H9 (cell line): ENCODE measurements around the gene HDLBP. TPM values are rescaled to one million over a fixed set of nuclear protein-coding genes. Genes with fewer than 3 reads are reported as not detected.

Experiments used
- DNase-seq: peaks from one replicate; pipeline ENCODE4 v3.0.0-alpha.2; 2017
- H2AFZ ChIP-seq: one replicate; pipeline ENCODE4 v1.6.1; 2013; ENCODE audit warnings: mild to moderate bottlenecking, low read length, control low read depth, moderate library complexity
- H2AK5ac ChIP-seq: 2 replicates; pipeline ENCODE4 v1.6.1; 2013; ENCODE audit warnings: low read length, control low read depth, mixed read lengths; ENCODE audit not compliant: insufficient read length
- H2BK120ac ChIP-seq: one replicate; pipeline ENCODE4 v1.6.1; 2013; ENCODE audit warnings: low read depth, mild to moderate bottlenecking, low read length, control low read depth, inconsistent platforms; ENCODE audit not compliant: poor library complexity, severe bottlenecking
- H2BK12ac ChIP-seq: 2 replicates; pipeline ENCODE4 v1.6.1; 2013; ENCODE audit warnings: low read length, control low read depth, mixed read lengths, low read depth; ENCODE audit not compliant: insufficient read length
- H2BK15ac ChIP-seq: 2 replicates; pipeline ENCODE4 v1.6.1; 2013; ENCODE audit warnings: low read depth, low read length, control low read depth
- H2BK20ac ChIP-seq: one replicate; pipeline ENCODE4 v1.6.1; 2013; ENCODE audit warnings: low read depth, mild to moderate bottlenecking, low read length, control low read depth, inconsistent platforms; ENCODE audit not compliant: poor library complexity, severe bottlenecking
- H2BK5ac ChIP-seq: 2 replicates; pipeline ENCODE4 v1.6.1; 2013; ENCODE audit warnings: low read length, control low read depth, mixed read lengths; ENCODE audit not compliant: insufficient read length
- H3K14ac ChIP-seq: 2 replicates; pipeline ENCODE4 v1.6.1; 2013; ENCODE audit warnings: low read length, control low read depth; ENCODE audit not compliant: insufficient read depth
- H3K18ac ChIP-seq: 2 replicates; pipeline ENCODE4 v1.6.1; 2013; ENCODE audit warnings: low read depth, mild to moderate bottlenecking, mixed read lengths, low read length, control low read depth; ENCODE audit not compliant: insufficient read length
- H3K23ac ChIP-seq: 2 replicates; pipeline ENCODE4 v1.6.1; 2013; ENCODE audit warnings: low read length, control low read depth, mixed read lengths, low read depth; ENCODE audit not compliant: insufficient read length
- H3K23me2 ChIP-seq: 2 replicates; pipeline ENCODE4 v1.6.1; 2013; ENCODE audit warnings: low read depth, mild to moderate bottlenecking, mixed read lengths, low read length, control low read depth; ENCODE audit not compliant: insufficient read length, poor library complexity, severe bottlenecking
- H3K27ac ChIP-seq: 2 replicates; pipeline ENCODE4 v1.5.1; 2013; ENCODE audit warnings: low read length, control low read depth, mixed read lengths, low read depth; ENCODE audit not compliant: insufficient read length
- H3K27me3 ChIP-seq: 2 replicates; pipeline ENCODE4 v1.6.1; 2013; ENCODE audit warnings: low read length, control low read depth, inconsistent platforms; ENCODE audit not compliant: insufficient read depth
- H3K4ac ChIP-seq: 2 replicates; pipeline ENCODE4 v1.6.1; 2013; ENCODE audit warnings: low read depth, mild to moderate bottlenecking, control low read depth, inconsistent platforms, low read length, moderate library complexity
- H3K4me1 ChIP-seq: 2 replicates; pipeline ENCODE4 v1.6.1; 2013; ENCODE audit warnings: low read length, control low read depth, inconsistent platforms; ENCODE audit not compliant: insufficient read depth
- H3K4me2 ChIP-seq: 2 replicates; pipeline ENCODE4 v1.6.1; 2013; ENCODE audit warnings: low read length, control low read depth, mixed read lengths; ENCODE audit not compliant: insufficient read length, insufficient read depth
- H3K56ac ChIP-seq: 2 replicates; pipeline ENCODE4 v1.6.1; 2013; ENCODE audit warnings: low read depth, mild to moderate bottlenecking, mixed read lengths, low read length, control low read depth; ENCODE audit not compliant: insufficient read length
- H3K79me1 ChIP-seq: 2 replicates; pipeline ENCODE4 v1.6.1; 2013; ENCODE audit warnings: low read depth, mild to moderate bottlenecking, moderate library complexity, low read length, control low read depth, inconsistent platforms; ENCODE audit not compliant: insufficient read depth, poor library complexity, severe bottlenecking
- H3K79me2 ChIP-seq: 2 replicates; pipeline ENCODE4 v1.6.1; 2013; ENCODE audit warnings: low read length, control low read depth, inconsistent platforms; ENCODE audit not compliant: insufficient read depth
- H3K9ac ChIP-seq: 2 replicates; pipeline ENCODE4 v1.6.1; 2013; ENCODE audit warnings: low read length, control low read depth, mixed read lengths; ENCODE audit not compliant: insufficient read length; ENCODE audit errors: extremely low read depth
- H3K9me3 ChIP-seq: one replicate; pipeline ENCODE4 v1.6.1; 2013; ENCODE audit warnings: low read depth, low read length, inconsistent platforms; ENCODE audit not compliant: control insufficient read depth
- H3T11ph ChIP-seq: one replicate; pipeline ENCODE4 v1.6.1; 2013; ENCODE audit warnings: mild to moderate bottlenecking, low read length, control low read depth, inconsistent platforms
- H4K20me1 ChIP-seq: one replicate; pipeline ENCODE4 v1.6.1; 2013; ENCODE audit not compliant: control insufficient read depth, insufficient read length, insufficient read depth
- H4K5ac ChIP-seq: 2 replicates; pipeline ENCODE4 v1.6.1; 2013; ENCODE audit warnings: low read depth, mild to moderate bottlenecking, mixed read lengths, low read length, control low read depth; ENCODE audit not compliant: insufficient read length
- H4K8ac ChIP-seq: replicated peaks from 2 replicates; pipeline ENCODE4 v1.6.1; 2013; ENCODE audit warnings: low read length, control low read depth, mixed read lengths, low read depth; ENCODE audit not compliant: insufficient read length
- H4K91ac ChIP-seq: 2 replicates; pipeline ENCODE4 v1.6.1; 2013; ENCODE audit warnings: low read depth, mild to moderate bottlenecking, moderate library complexity, mixed read lengths, low read length, control low read depth; ENCODE audit not compliant: insufficient read length
- H3K27ac Mint-ChIP-seq, 3 experiments: 2 replicates in 2 of 3; 3 replicates in 1 of 3; pipeline ENCODE4 v1.8.0; 2020 to 2021; ENCODE audit warnings: mixed read lengths in 3 of 3, mild to moderate bottlenecking in 1 of 3, moderate library complexity in 1 of 3
- H3K27me3 Mint-ChIP-seq: 2 replicates; pipeline ENCODE4 v1.8.0; 2021; ENCODE audit warnings: low read depth, mild to moderate bottlenecking, moderate library complexity, mixed read lengths
- H3K36me3 Mint-ChIP-seq, 3 experiments: 2 replicates in 2 of 3; 3 replicates in 1 of 3; pipeline ENCODE4 v1.8.0; 2020 to 2021; ENCODE audit warnings: low read depth in 3 of 3, mixed read lengths in 3 of 3; ENCODE audit not compliant: insufficient read depth in 1 of 3
- H3K4me1 Mint-ChIP-seq, 2 experiments: 2 replicates each; pipeline ENCODE4 v1.8.0; 2020; ENCODE audit warnings: mixed read lengths in 2 of 2
- H3K4me3 Mint-ChIP-seq, 2 experiments: 2 replicates in 1 of 2; 3 replicates in 1 of 2; pipeline ENCODE4 v1.8.0; 2020 to 2021; ENCODE audit warnings: mild to moderate bottlenecking in 2 of 2, mixed read lengths in 2 of 2, moderate library complexity in 1 of 2
- H3K9me3 Mint-ChIP-seq, 2 experiments: 2 replicates in 1 of 2; 3 replicates in 1 of 2; pipeline ENCODE4 v1.8.0; 2020; ENCODE audit warnings: mild to moderate bottlenecking in 2 of 2, mixed read lengths in 2 of 2, moderate library complexity in 1 of 2
- WGBS: extraction: QIAGEN DNeasy Blood & Tissue Kit; methylation state at CpG from one replicate; pipeline ENCODE4 v1.1.7; 2013; ENCODE audit warnings: missing lambda C conversion rate, low lambda C conversion rate, mixed read lengths; ENCODE audit not compliant: insufficient read length; ENCODE audit errors: extremely low coverage; 5-methylcytosine and 5-hydroxymethylcytosine counted together
- total RNA-seq: library from RNA; stranded (reverse); gene quantifications from 2 replicates; pipeline ENCODE4 v1.2.1, GENCODE V29; 2021
- TF ChIP-seq, protein P1 (sequence below): fragments of 200-600 bp; sonication (generic); conservative IDR thresholded peaks from 3 replicates; pipeline ENCODE4 v1.8.0; 2021; ENCODE audit warnings: antibody characterized with exemption, mild to moderate bottlenecking

HDLBP gene
- total RNA-seq, 1 experiment from 2014 or later: 364 TPM

DNA sequence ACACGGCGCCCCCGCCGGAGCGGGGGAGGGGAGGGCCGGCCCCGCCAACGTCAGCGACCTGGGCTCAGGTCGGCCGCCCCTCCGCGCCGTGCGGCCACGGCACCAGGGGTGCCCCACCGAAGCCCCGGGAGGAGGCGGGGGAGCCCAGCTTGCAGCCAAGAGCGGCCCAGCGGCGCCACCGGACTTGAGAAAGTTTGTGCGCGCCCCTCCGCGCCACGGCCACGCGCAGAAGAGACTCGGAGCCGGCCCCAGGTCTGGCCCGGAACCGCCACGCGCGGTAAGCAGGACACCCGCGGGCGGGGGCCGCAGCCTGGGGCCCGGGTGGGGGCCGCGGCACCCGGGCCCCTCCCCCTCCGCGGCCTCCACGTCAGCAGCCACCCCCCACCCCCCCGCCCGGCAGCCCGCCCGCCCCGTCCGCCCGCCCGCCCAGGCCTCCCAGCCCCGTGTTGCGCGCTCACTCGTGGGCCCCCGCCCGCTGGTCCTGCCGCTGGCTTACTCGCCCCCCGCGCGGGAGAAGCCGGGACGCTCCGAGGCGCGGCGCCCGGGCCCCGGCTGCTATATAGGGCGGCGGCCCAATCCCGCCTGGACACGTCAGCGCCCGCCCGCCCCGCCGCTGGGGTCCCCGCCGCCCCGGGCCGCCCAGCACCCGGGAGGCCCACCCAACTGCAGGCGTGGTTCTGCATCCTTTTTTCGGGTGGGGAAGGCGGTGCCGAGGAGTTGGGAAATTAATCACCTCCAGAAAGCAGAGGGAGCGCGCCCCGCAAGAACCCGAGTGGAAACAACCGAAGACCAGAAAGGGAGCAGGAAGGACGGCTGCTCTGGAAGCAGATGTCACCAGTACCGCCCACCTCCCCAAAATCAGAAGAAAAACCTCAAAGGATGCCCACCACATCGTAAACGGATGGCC lies 42.9 kb downstream of the HDLBP start:
- TF ChIP-seq, protein P1, sequence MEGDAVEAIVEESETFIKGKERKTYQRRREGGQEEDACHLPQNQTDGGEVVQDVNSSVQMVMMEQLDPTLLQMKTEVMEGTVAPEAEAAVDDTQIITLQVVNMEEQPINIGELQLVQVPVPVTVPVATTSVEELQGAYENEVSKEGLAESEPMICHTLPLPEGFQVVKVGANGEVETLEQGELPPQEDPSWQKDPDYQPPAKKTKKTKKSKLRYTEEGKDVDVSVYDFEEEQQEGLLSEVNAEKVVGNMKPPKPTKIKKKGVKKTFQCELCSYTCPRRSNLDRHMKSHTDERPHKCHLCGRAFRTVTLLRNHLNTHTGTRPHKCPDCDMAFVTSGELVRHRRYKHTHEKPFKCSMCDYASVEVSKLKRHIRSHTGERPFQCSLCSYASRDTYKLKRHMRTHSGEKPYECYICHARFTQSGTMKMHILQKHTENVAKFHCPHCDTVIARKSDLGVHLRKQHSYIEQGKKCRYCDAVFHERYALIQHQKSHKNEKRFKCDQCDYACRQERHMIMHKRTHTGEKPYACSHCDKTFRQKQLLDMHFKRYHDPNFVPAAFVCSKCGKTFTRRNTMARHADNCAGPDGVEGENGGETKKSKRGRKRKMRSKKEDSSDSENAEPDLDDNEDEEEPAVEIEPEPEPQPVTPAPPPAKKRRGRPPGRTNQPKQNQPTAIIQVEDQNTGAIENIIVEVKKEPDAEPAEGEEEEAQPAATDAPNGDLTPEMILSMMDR: no peak

More for the DNA sequence above, 42.9 kb downstream of the HDLBP start:
- Histone ChIP-seq H3K4ac (no peak overlapping the region), H3K23me2 (peaks cover 6% of the 10 kb centered on the region), H3K27me3 (no peaks in the 10 kb centered on the region), H3K27ac (no peak overlapping the region), H2AK5ac (no peak overlapping the region), H4K20me1 (peaks cover 2% of the 10 kb centered on the region), H3K23ac (no peak overlapping the region), H4K91ac (no peak overlapping the region), H3K56ac (no peak overlapping the region), H3K4me2 (peak overlapping the region; percentile 60), H2BK15ac (no peak overlapping the region), H2AFZ (no peak overlapping the region), H3K9ac (peak overlapping the region; percentile 16), H3K79me1 (peaks cover 8% of the 10 kb centered on the region), H3K14ac (peak overlapping the region; percentile 11; the same call in 1 of the 2 replicates), H3K4me1 (no peaks in the 10 kb centered on the region; the same call in 1 of the 2 replicates), H2BK12ac (no peak overlapping the region), H3K18ac (no peak overlapping the region), H2BK120ac (no peak overlapping the region), H4K5ac (no peak overlapping the region), H2BK20ac (no peak overlapping the region), H3K9me3 (no peaks in the 10 kb centered on the region), H4K8ac (no peak overlapping the region), H3T11ph (no peak overlapping the region), H2BK5ac (no peak overlapping the region), H3K79me2 (peaks cover 15% of the 10 kb centered on the region; the same call in 1 of the 2 replicates)
- H3K27me3 Mint-ChIP-seq: no peaks in the 10 kb centered on the region
- H3K36me3 Mint-ChIP-seq: peaks cover 5 to 15% (median 9%) of the 10 kb centered on the region in 3 experiments; a peak in 6 of 7 replicates
- peak; percentile 45 for DNase-seq
- peaks cover 28 to 41% of the 10 kb centered on the region in 2 experiments for H3K4me1 Mint-ChIP-seq
- no peaks in the 10 kb centered on the region; a peak in 1 of 5 replicates for H3K9me3 Mint-ChIP-seq
- H3K4me3 Mint-ChIP-seq: peak overlapping the region; percentile 64 to 82
- no CpG with 5 or more reads among the region's 102 CpGs for WGBS
- H3K27ac Mint-ChIP-seq: no peak overlapping the region
